NCI-H2227 treated with DMSO at 0.1 percent for 48 hours (cell line): ENCODE results near the gene RPL21.
"Not testable (repeated sequence)": the region's sequence is repeated elsewhere in the genome, so short reads cannot be mapped to it uniquely, and the experiment has no call there.

Source experiments
- DNase-seq: peaks from one replicate; lab custom pipeline; 2025; lab: John Stamatoyannopoulos, UW

RPL21 gene

DNA sequence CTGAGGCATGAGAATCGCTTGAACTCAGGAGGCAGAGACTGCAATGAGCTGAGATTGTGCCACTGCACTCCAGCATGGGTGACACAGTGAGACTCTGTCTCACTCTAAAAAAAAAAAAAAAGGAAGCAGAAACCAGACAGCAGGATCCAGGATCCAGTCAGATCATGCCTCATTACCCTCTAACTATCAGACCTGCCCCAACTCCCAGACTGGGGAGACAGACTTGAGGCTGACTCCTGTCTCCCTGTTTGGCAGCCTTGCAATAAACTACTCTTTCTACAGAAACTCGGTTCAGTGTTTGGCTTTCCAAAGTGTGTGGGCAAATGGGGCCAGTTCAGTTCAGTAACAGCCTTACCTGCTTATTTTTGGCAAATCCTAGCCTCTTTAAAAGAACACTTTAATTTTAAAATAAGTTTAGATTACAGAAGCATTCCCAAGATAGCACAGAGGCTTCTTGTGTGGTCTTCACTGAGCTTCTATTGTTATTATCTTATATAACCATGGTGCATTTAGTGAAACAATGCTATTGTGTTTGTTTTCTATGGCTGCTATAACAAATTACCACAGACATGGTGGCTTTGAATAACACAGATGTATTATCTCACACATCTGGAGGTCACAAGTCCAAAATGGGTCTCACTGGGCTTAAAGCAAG, 37.8 kb downstream of the RPL21 start:
- no peak for DNase-seq

DNA sequence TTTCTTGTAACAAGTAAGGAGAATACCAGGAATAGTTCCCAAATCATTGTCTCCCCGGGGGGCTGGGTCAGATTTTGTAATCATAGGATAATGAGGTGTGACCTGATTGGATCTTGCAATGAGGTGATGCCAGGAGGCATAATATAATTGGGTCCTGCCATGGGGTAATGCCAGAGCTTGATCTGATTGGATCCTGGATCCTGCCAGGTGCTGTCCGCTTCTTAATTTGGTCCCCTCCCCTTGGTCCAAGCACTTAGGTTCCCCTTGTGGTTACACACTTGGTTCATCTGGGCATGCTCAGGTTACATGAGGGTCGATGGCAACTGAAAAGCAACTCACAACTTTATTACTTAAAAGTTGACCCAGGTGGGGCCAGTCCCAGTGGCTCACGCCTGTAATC, 39.4 kb downstream of the RPL21 start:
- DNase-seq: no peak

DNA sequence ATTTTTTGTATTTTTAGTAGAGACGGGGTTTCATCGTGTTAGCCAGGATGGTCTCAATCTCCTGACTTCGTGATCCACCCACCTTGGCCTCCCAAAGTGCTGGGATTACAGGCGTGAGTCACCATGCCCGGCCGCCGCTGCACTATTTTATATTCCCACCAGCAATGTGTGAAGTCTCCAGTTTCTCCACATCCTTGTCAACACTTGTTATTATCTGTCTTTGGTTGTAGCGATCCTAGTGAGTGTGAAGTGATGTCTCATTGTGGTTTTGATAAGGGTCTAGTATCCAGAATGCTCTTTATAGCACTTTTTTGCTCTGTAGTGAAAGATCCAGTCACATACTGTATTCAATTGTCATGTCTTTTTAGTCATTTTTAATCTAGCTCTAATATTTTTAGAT, 40.6 kb downstream of the RPL21 start:
- DNase-seq: not testable (repeated sequence)

DNA sequence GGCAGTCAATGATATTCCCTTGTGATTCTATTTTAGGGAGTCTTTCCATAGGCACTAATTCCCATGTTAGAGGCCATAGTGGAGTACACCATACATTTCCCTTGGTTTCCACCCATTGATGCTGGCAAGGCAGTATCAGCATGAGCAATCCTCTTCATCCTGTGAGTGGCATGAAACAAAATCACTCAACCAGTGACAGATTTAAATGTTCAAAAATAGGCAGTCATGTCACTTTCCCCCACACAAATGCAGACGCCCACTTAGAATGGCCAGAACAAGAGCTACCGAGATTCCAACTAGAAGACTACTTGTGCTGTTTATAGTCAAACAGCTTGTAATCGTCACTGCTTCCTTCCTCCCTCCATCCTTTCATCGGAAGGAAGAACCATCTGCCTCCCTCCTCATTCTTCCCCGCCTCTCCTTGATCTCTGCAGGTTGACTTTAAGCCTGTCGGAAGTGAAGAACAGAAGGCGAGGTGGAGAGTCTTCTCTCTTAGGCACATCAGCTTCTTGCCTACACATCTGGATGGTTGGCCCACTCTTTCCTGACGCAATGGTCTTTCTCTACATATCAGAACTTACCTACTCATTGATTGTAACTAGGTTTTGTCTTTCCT, 41.8 kb downstream of the RPL21 start:
- no peak for DNase-seq

DNA sequence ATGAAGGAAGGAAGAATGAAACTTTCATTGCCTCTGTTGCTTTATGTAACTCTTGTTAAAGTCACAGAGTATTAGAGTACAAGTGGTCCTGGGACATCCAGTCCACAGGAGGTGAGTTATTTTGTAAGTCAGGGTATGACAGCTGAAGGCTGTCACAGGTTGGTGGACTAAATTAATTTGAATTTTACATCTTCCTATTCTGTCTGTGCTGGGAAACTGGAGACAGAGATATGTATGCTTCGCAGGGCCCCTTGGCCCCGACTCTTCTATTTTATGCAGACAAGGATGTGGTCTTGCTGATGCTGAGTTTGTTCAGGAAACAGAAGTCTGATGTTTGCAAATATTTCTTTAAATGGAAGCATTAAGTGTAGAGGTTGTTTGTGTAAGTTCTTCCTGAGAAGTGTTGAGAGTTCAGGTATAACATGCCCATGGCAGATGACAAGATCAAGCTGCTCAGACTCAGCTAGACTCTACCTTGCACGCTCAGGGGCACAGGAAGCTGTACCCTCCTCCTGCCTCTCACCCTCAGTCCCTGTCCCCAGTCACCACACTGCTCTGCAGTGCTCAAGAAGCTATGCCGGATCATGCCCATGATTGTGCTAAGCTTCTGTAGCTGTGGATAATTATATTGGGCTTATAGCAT, 42.6 kb downstream of the RPL21 start:
- DNase-seq: no peak

DNA sequence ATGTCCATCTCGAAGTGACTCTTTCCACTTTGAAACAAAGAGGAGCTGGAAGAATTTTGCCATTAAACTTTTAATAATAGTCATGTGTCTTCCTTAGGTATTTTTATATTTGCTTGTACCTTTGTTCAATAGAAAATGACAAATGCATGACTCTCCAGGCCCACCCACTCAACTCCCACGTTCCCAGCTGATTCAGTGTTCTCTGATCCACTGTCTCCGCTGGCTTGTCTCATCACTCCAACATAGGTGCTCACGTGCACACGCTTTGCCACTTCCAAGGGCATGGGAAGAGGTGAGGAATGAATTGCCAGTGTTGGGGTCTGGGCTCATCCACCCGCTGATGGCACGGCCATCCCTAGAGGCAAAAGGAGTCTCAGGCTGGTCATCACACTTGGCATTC, 43.7 kb downstream of the RPL21 start:
- no peak for DNase-seq

DNA sequence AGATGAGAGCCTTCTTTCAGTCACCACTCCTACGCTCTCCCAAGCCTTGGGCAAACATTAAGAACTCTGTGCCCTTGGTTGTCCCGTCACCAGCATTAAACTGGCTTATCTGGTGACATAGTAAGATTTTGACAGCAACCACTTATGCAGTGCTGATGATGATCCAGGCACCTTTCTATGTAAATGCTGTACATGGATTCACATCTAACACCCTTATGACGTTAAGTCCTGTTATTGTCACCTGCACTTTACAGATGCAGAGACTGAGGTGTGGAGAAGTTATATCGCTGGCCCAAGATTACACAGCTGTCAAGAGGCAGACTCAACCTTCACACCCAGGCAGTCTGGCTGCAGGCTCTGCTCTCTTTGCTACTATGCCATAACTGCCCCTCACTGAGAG, 44.3 kb downstream of the RPL21 start:
- no peak for DNase-seq

DNA sequence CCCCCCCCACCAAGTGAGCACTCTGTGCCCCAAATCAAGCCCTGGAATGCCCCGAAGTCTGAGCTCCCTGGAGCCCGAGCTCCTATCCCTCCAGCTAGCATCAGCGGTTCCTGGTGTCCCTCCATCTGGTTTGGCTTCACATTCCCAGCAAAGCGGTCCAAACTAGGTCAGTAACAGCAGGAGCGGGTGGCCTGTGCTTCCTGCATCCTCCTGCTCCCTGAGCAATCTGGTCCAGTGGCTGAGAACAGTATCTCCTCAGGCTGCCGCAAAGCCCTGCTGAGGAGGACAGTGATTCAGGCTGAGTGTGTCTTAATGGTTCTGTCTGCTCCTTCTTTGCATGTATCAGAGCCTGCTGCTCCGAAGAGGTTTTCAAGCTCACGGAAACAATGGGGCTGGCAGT, 45.1 kb downstream of the RPL21 start:
- DNase-seq: no peak

DNA sequence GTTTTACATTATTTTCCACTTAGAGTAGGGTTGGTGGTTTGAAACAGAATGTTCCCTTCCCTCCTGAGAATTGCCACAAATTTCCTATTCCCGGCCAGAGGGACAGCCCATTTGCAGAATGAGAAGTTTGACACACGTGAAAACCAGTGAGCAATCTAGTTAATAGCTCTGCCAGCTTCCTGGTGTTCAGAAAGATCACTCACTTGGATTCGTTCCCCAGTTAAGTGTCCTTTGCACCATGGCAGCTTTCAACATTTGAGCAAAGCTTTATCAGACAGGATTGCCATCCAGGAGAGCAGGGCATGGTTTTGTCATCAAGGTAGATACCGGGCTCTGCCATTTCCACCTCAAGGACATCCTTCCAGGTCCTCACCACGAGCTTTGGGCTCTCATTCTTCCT, 47.5 kb downstream of the RPL21 start:
- no peak for DNase-seq

DNA sequence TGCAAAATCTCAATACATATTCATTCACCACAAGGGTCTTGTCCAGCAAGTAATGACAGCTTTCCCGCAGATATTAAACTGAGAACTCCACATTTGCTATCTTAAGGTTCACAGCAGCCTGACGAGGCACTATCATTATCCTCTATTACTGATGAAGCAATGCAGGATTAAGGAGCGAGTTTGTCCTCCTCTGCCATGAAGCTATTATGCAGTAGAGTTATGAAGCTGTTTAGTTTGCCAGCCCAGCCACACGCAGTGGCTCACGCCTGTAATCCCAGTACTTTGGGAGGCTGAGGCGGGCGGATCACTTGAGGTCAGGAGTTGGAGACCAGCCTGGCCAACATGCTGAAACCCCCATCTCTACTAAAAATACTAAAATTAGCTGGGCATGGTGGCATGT, 49.0 kb downstream of the RPL21 start:
- DNase-seq: peak; percentile 80

DNA sequence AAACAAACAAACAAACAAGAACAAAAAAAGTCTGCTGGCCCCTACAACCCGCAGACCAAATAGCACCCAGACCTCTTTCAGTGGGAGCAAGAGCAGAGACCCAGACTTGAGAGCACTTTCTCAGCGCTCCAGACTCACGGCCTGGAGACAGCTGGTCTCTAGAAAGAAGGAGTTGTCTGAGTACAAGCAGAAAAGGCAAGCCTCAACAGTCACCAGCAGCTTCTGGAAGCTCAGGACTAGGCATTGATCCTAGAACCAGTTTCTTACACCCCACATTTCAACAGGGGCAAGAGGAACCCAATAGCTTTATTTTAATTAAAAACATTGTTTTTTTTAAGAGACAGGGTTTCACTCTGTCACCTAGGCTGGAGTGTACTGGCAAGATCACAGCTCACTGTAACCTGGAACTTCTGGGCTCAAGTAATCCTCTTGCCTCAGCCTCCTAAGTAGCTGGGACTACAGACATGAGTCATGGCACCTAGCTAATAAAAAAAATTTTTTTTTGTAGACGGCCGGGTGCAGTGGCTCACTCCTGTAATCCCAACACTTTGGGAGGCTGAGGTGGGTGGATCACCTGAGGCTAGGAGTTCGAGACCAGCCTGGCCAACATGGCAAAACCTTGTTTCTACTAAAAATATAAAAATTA, 49.7 kb downstream of the RPL21 start:
- no peak for DNase-seq

DNA sequence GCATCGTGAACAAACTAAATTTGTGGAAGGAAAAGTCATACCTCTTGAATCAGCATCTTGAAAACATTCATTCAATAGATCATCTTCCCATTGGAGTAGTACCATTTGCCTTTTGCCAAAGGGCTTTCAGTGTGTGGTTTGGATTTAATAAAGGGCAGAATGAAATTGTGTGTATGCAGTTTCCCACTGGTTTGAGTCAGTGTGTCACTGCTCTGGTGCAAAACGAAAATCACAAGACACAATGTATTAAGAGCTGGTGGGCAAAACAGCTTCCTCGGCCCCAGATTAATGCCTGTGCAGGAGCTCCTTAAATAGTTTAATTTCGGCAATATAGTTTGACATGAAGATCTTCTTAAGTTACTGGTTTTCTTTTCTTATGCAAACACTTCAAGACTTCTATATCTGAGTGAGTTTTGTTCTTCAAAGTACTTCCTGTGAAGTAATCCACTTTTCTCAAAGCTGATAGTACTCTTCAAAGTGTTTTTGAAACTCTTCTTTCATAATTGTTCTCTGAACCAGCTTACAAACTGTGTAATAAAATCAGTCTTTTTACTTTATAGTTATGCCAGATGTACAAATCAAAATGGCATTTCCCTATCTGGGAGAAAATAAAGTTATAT, 51.4 kb downstream of the RPL21 start:
- DNase-seq: no peak

DNA sequence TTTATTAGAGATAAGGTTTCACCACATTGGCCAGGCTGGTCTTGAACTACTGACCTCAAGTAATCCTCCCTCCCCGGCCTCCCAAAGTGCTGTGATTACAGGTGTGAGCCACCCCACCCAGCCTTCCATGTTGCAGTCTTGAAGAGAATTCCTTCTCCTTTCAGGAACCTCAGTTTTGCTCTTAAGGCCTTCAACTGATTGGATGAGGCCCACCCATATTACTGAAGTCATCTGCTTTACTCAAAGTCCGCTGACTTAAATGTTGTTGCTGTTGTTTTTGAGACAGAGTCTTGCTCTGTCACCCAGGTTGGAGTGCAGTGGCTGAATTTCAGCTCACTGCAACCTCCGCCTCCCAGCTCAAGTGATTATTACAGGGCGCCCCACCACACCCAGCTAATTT, 52.7 kb downstream of the RPL21 start:
- DNase-seq: no peak

DNA sequence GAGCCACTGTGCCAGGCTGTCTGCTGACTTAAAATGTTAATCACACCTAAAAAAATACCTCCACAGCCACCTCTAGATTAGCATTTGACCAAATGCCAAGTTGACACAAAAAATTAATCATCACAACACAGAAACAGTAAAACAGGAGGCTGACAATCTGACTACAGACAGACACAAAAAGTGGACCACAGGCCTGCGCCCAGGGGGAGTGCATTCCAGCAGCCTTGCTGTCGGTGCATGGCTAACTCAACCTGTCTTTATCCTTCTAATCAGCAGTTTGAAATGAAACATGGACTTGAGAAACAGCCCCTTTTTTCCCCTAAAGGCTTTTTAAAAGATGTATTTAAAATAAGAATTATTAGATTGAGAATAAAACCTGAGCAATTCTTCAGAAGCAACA, 53.3 kb downstream of the RPL21 start:
- DNase-seq: no peak
